HepG2 (cell line): ENCODE measurements around the gene EPB41L3.

Experiments used
- SETDB1 ChIP-seq: sonication (generic); formaldehyde crosslinking; IDR thresholded peaks from 2 replicates; pipeline ENCODE4 v1.5.1; 2020; ENCODE audit warnings: missing genetic modification reagents, mild to moderate bottlenecking, borderline replicate concordance
- TP53 ChIP-seq: sonication (generic); formaldehyde crosslinking; conservative IDR thresholded peaks from 2 replicates; pipeline ENCODE4 v1.4.0; 2020; ENCODE audit warnings: missing genetic modification reagents
- ZNF354B ChIP-seq: sonication (generic); formaldehyde crosslinking; IDR thresholded peaks from 2 replicates; pipeline ENCODE4 v1.8.0; 2022; ENCODE audit warnings: mild to moderate bottlenecking, missing genetic modification reagents
- ZNF619 ChIP-seq: sonication (generic); formaldehyde crosslinking; IDR thresholded peaks from 2 replicates; pipeline ENCODE4 v1.4.0; 2020; ENCODE audit warnings: mild to moderate bottlenecking, missing genetic modification reagents

GRCh38 chr18:5518899-5519371, 24.9 kb downstream of the EPB41L3 start:
- TF ChIP-seq ZNF354B (CRISPR knock-in tag) (no peak), SETDB1 (CRISPR knock-in tag) (no peak), TP53 (CRISPR knock-in tag) (no peak), ZNF619 (no peak)
